ENCODE measurements around the gene MTLN.
"Not testable (repeated sequence)": the region's sequence is repeated elsewhere in the genome, so short reads cannot be mapped to it uniquely, and the experiment has no call there.

MTLN gene

GRCh38 chr2:110198016-110198415, 14.3 kb downstream of the MTLN start:
- no peak for DNase-seq (ENCODE audit: low read depth)

- DNase-seq (ENCODE audit: low read depth) = no peak
Observed at GRCh38 chr2:110197452-110197851, 14.9 kb downstream of the MTLN start.

GRCh38 chr2:110190169-110190568, 22.2 kb downstream of the MTLN start:
- DNase-seq (ENCODE audit: low read depth) = not testable (repeated sequence)

- DNase-seq (ENCODE audit: low read depth) = no peak
Observed at GRCh38 chr2:110182449-110182848, 29.9 kb downstream of the MTLN start.

GRCh38 chr2:110180036-110180435, 32.3 kb downstream of the MTLN start:
- DNase-seq (ENCODE audit: low read depth) = no peak

GRCh38 chr2:110173523-110173922, 38.8 kb downstream of the MTLN start:
- no peak for DNase-seq (ENCODE audit: low read depth)

- no peak for DNase-seq (ENCODE audit: low read depth)
Observed at GRCh38 chr2:110172506-110172905, 39.8 kb downstream of the MTLN start.

GRCh38 chr2:110170102-110170501, 42.2 kb downstream of the MTLN start:
- DNase-seq (ENCODE audit: low read depth) = no peak

GRCh38 chr2:110167326-110168000, 44.9 kb downstream of the MTLN start:
- DNase-seq (ENCODE audit: low read depth) = no peak

- no peak for DNase-seq (ENCODE audit: low read depth)
Observed at GRCh38 chr2:110166266-110166665, 46.1 kb downstream of the MTLN start.
